KMS-11 (cell line): ENCODE measurements around the gene GRB2.

Experiments used
- H2AFZ ChIP-seq: fragments of 200-600 bp; sonication (generic); 2 replicates; pipeline ENCODE4 v1.6.1; 2016; ENCODE audit warnings: antibody characterized with exemption, mixed run types, low read depth
- H3K27ac ChIP-seq: fragments of 200-600 bp; sonication (generic); 2 replicates; pipeline ENCODE4 v1.6.1; 2016; ENCODE audit warnings: mild to moderate bottlenecking, mixed run types
- H3K27me3 ChIP-seq: fragments of 200-600 bp; sonication (generic); 2 replicates; pipeline ENCODE4 v1.6.1; 2017; ENCODE audit warnings: mild to moderate bottlenecking, low read depth, mixed run types, moderate library complexity; ENCODE audit not compliant: insufficient read depth
- H3K36me3 ChIP-seq: fragments of 200-600 bp; sonication (generic); 2 replicates; pipeline ENCODE4 v1.6.1; 2017; ENCODE audit warnings: mild to moderate bottlenecking, mixed run types; ENCODE audit not compliant: insufficient read depth
- H3K4me1 ChIP-seq: fragments of 200-600 bp; sonication (generic); 2 replicates; pipeline ENCODE4 v1.6.1; 2016; ENCODE audit warnings: mild to moderate bottlenecking, low read depth, mixed run types; ENCODE audit not compliant: poor library complexity, severe bottlenecking
- H3K4me2 ChIP-seq: fragments of 200-600 bp; sonication (generic); 2 replicates; pipeline ENCODE4 v1.7.0; 2016; ENCODE audit warnings: mild to moderate bottlenecking, mixed run types
- H3K4me3 ChIP-seq: fragments of 200-600 bp; sonication (generic); IDR thresholded peaks from 2 replicates; pipeline ENCODE4 v1.6.1; 2017; ENCODE audit warnings: low read depth, low read length, mixed read lengths; ENCODE audit not compliant: insufficient read depth
- H3K79me2 ChIP-seq: fragments of 200-600 bp; sonication (generic); 2 replicates; pipeline ENCODE4 v1.6.1; 2016; ENCODE audit warnings: low read depth, mixed run types; ENCODE audit not compliant: insufficient read depth
- H3K9ac ChIP-seq: fragments of 200-600 bp; sonication (generic); 2 replicates; pipeline ENCODE4 v1.6.1; 2016; ENCODE audit warnings: mild to moderate bottlenecking, mixed run types
- H4K20me1 ChIP-seq: fragments of 200-600 bp; sonication (generic); 2 replicates; pipeline ENCODE4 v1.6.1; 2016; ENCODE audit warnings: mild to moderate bottlenecking, mixed run types; ENCODE audit not compliant: insufficient read depth
- CTCF ChIP-seq: fragments of 200-600 bp; sonication (generic); conservative IDR thresholded peaks from 2 replicates; pipeline ENCODE4 v1.6.1; 2017; ENCODE audit warnings: low read depth, mild to moderate bottlenecking, antibody characterized with exemption, low read length, moderate library complexity, mixed read lengths

GRB2 gene

GRCh38 chr17:75364078-75364477, 41.4 kb downstream of the GRB2 start:
- H3K9ac ChIP-seq = no peak overlapping the region
- H3K4me3 ChIP-seq = no peak overlapping the region
- no peaks in the 10 kb centered on the region for H3K36me3 ChIP-seq
- peaks cover 86% of the 10 kb centered on the region for H3K79me2 ChIP-seq
- no peak overlapping the region for H2AFZ ChIP-seq
- peaks cover 26% of the 10 kb centered on the region for H4K20me1 ChIP-seq
- no peak for TF ChIP-seq CTCF
- no peaks in the 10 kb centered on the region for H3K27me3 ChIP-seq
- peaks cover 26% of the 10 kb centered on the region for H3K4me1 ChIP-seq
- H3K4me2 ChIP-seq = no peak overlapping the region
- no peak overlapping the region for H3K27ac ChIP-seq

GRCh38 chr17:75361996-75362395, 43.5 kb downstream of the GRB2 start:
- no peak overlapping the region for H3K9ac ChIP-seq
- peaks cover 22% of the 10 kb centered on the region for H4K20me1 ChIP-seq
- H3K27me3 ChIP-seq = no peaks in the 10 kb centered on the region
- peaks cover 26% of the 10 kb centered on the region for H3K4me1 ChIP-seq
- H3K36me3 ChIP-seq = no peaks in the 10 kb centered on the region
- H3K27ac ChIP-seq = no peak overlapping the region
- no peak overlapping the region for H3K4me3 ChIP-seq
- no peak overlapping the region for H2AFZ ChIP-seq
- no peak overlapping the region for H3K4me2 ChIP-seq
- TF ChIP-seq CTCF = no peak
- H3K79me2 ChIP-seq = peaks cover 82% of the 10 kb centered on the region; the same call in 1 of the 2 replicates

- Histone ChIP-seq H3K27me3 (no peaks in the 10 kb centered on the region), H3K4me3 (no peak overlapping the region), H3K27ac (no peak overlapping the region), H3K36me3 (no peaks in the 10 kb centered on the region), H3K79me2 (peaks cover 82% of the 10 kb centered on the region; the same call in 1 of the 2 replicates), H3K4me2 (no peak overlapping the region), H4K20me1 (peaks cover 22% of the 10 kb centered on the region), H2AFZ (no peak overlapping the region), H3K4me1 (peaks cover 26% of the 10 kb centered on the region), H3K9ac (no peak overlapping the region)
- no peak for TF ChIP-seq CTCF
Observed at GRCh38 chr17:75361344-75361743, 44.1 kb downstream of the GRB2 start.

- Histone ChIP-seq H3K4me2 (no peak overlapping the region), H3K79me2 (peaks cover 63% of the 10 kb centered on the region), H3K36me3 (no peaks in the 10 kb centered on the region), H4K20me1 (no peaks in the 10 kb centered on the region), H2AFZ (no peak overlapping the region), H3K9ac (no peak overlapping the region), H3K27ac (no peak overlapping the region), H3K4me1 (peaks cover 17% of the 10 kb centered on the region), H3K4me3 (no peak overlapping the region), H3K27me3 (no peaks in the 10 kb centered on the region)
- no peak for TF ChIP-seq CTCF
Observed at GRCh38 chr17:75356260-75356937, 49.1 kb downstream of the GRB2 start.
